Calu3 (cell line): Measurements from ENCODE around the gene RNASE1. TPM values are rescaled to one million over a fixed set of nuclear protein-coding genes. Genes with fewer than 3 reads are reported as not detected.

Experiments used
- BruUV-seq: library from RNA; stranded (reverse); fragments of 400-500 nt; replicated peaks from 2 replicates; lab custom pipeline; 2021; lab: Mats Ljungman, UMichigan
- CTCF ChIA-PET: fragments of 300-600 bp; sonication (Branson Sonifier 250); formaldehyde crosslinking; loops from one replicate; lab custom pipeline; 2022; ENCODE audit warnings: antibody characterized with exemption; lab: Charles Lee
- DNase-seq: peaks from one replicate; pipeline ENCODE4 v3.0.0; 2022
- H3K27ac Mint-ChIP-seq: one replicate; pipeline ENCODE4 v1.8.0; 2022; ENCODE audit warnings: mixed read lengths; ENCODE audit not compliant: unreplicated experiment
- H3K27me3 Mint-ChIP-seq: one replicate; pipeline ENCODE4 v1.8.0; 2022; ENCODE audit warnings: mixed read lengths; ENCODE audit not compliant: unreplicated experiment
- H3K36me3 Mint-ChIP-seq: one replicate; pipeline ENCODE4 v1.8.0; 2022; ENCODE audit warnings: mild to moderate bottlenecking, moderate library complexity, mixed read lengths; ENCODE audit not compliant: insufficient read depth, unreplicated experiment
- H3K4me1 Mint-ChIP-seq: one replicate; pipeline ENCODE4 v1.8.0; 2022; ENCODE audit warnings: mild to moderate bottlenecking, low read depth, mixed read lengths; ENCODE audit not compliant: unreplicated experiment
- H3K4me3 Mint-ChIP-seq: one replicate; pipeline ENCODE4 v1.8.0; 2022; ENCODE audit warnings: mild to moderate bottlenecking, low read depth, moderate library complexity, mixed read lengths; ENCODE audit not compliant: unreplicated experiment
- H3K9me3 Mint-ChIP-seq: one replicate; pipeline ENCODE4 v1.8.0; 2022; ENCODE audit warnings: low read depth, mixed read lengths; ENCODE audit not compliant: unreplicated experiment
- CTCF ChIP-seq: fragments of 200-600 bp; IDR thresholded peaks from one replicate; pipeline ENCODE4 v1.8.0; 2022; ENCODE audit warnings: antibody characterized with exemption; ENCODE audit not compliant: unreplicated experiment
- intact Hi-C: fragments of 100-400 bp; cut with micrococcal nuclease; formaldehyde crosslinking; loops from one replicate; pipeline ENCODE4 v1.10.0; 2022; ENCODE audit not compliant: unreplicated experiment
- total RNA-seq: library from RNA; stranded (reverse); gene quantifications from 2 replicates; pipeline ENCODE4 v1.2.3, GENCODE V29; 2022

The RNASE1 gene
- total RNA-seq, 1 experiment from 2014 or later, result 45.8 TPM

DNA sequence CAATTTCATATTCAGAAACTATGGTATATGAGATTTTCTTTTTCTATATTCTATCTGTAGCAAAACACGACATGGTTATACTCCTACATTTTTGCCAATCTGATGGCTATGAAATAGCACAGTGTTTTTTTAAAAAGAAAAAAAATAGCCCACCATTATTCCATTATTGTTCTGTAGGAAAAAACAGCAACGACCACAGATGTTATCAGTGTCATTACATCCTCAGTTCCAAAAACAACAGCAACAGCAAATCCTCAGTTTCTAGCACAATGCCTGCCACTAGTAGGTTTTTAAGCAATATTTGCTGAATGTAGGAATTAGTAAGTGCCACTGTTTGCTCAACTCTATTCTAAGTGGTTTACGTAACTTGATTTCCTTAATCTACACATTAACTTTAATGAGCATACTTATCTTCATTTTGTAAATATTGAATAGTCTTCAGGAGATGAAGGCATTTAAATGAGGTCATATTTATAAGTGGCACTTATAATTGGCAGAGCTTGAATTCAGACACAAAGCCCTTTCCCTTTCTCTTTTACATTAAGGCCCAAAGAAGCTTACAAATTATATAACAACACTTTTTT, 13.3 kb downstream of the RNASE1 start:
- Mint-ChIP-seq H3K4me3 (no peak overlapping the region), H3K36me3 (peaks cover 5% of the 10 kb centered on the region), H3K27ac (no peak overlapping the region), H3K27me3 (no peaks in the 10 kb centered on the region), H3K4me1 (peaks cover 4% of the 10 kb centered on the region), H3K9me3 (no peaks in the 10 kb centered on the region)
- no peak for TF ChIP-seq CTCF
- CTCF ChIA-PET, result no interaction called here
- no peak for DNase-seq
- intact Hi-C loops, result no loop called here
- no TSS peak for BruUV-seq

GRCh38 chr14:20787025-20787424, 15.6 kb downstream of the RNASE1 start:
- DNase-seq, result no peak
- CTCF ChIA-PET, result no interaction called here
- Mint-ChIP-seq H3K36me3 (peaks cover 5% of the 10 kb centered on the region), H3K4me3 (no peak overlapping the region), H3K9me3 (no peaks in the 10 kb centered on the region), H3K27me3 (no peaks in the 10 kb centered on the region), H3K27ac (no peak overlapping the region), H3K4me1 (no peaks in the 10 kb centered on the region)
- BruUV-seq, result no TSS peak
- no peak for TF ChIP-seq CTCF
- intact Hi-C loops, result no loop called here

DNA sequence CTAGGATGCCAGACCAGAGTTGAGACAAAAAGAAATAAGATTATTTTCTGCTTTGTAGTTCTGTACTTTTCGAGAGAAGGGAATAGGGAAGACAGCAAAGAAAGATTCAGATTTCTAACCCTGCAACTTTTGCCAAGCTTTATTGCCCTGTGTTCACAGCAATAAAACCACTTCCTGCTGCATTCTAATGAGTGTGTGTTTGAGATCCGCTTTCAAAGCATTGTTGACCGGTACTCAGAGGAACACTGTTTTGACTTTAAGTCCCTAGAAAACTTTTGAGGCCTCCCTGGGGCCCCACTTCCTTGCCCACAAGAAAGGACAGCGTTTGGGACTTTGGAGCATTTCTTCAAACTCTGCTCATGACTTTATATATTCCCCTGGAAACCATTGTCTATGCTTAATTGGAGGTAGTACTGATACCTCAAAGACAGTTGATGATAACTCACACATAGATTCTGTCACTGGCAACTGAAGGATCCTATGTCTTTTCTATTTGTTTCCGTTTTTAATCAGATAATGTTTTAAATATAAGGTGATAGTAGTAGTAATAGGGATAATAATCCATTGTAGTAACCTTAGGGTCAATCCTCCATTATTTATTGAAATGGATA, 20.3 kb downstream of the RNASE1 start:
- Mint-ChIP-seq H3K4me3 (no peak overlapping the region), H3K27ac (no peak overlapping the region), H3K4me1 (peaks cover 4% of the 10 kb centered on the region), H3K27me3 (no peaks in the 10 kb centered on the region), H3K9me3 (no peaks in the 10 kb centered on the region), H3K36me3 (no peaks in the 10 kb centered on the region)
- intact Hi-C loops, result no loop called here
- BruUV-seq, result no TSS peak
- CTCF ChIA-PET, result no interaction called here
- DNase-seq, result no peak
- TF ChIP-seq CTCF, result no peak

DNA sequence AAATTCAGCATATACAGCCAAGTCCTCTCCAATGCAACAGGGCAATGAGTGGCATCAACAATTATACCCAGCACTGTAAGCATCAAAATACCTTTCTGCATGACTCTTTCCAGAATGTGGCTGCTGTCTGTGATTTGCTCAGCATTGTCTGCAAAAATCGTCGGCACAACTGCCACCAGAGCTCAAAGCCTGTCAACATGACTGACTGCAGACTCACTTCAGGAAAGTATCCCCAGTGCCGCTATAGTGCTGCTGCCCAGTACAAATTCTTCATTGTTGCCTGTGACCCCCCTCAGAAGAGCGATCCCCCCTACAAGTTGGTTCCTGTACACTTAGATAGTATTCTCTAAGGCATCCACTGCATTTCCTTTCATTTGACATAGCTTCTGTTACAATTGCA, 20.8 kb downstream of the RNASE1 start:
- Mint-ChIP-seq H3K4me3 (no peak overlapping the region), H3K4me1 (peaks cover 5% of the 10 kb centered on the region), H3K36me3 (no peaks in the 10 kb centered on the region), H3K27me3 (no peaks in the 10 kb centered on the region), H3K9me3 (no peaks in the 10 kb centered on the region), H3K27ac (no peak overlapping the region)
- no TSS peak for BruUV-seq
- CTCF ChIA-PET, result no interaction called here
- no peak for DNase-seq
- no peak for TF ChIP-seq CTCF
- intact Hi-C loops, result no loop called here
